ENCODE results near the gene UBE3D. TPM values are rescaled to one million over a fixed set of nuclear protein-coding genes. Genes with fewer than 3 reads are reported as not detected.

The UBE3D gene
- polyA plus RNA-seq, 1 donor (not counting 4 experiments of a cell fraction or from before 2014, with no cell fraction given), result 6.3 TPM

GRCh38 chr6:82843291-82843885, 222.3 kb downstream of the UBE3D start:
- H3K4me3 ChIP-seq (ENCODE audit: control insufficient read depth in 2 of 3, extremely low read depth in 1 of 3, insufficient read depth in 2 of 3, low read depth in 1 of 3, low read length in 3 of 3), result no peak overlapping the region
- H3K4me2 ChIP-seq (ENCODE audit: control insufficient read depth, extremely low read depth, insufficient read depth, low read depth, low read length), result no peak overlapping the region
- H3K9me1 ChIP-seq (ENCODE audit: control insufficient read depth, extremely low read depth, insufficient read depth, low read length), result no peaks in the 10 kb centered on the region
- H3K36me3 ChIP-seq (ENCODE audit: control insufficient read depth in 2 of 2, extremely low read depth in 1 of 2, insufficient read depth in 2 of 2, low read length in 2 of 2), result no peaks in the 10 kb centered on the region
- H3K27me3 ChIP-seq (ENCODE audit: control insufficient read depth, extremely low read depth, insufficient read depth, low read length), result peaks cover 6% of the 10 kb centered on the region
- H2AFZ ChIP-seq (ENCODE audit: control insufficient read depth, low read length), result no peak overlapping the region
- no peaks in the 10 kb centered on the region for H3K9me3 ChIP-seq (ENCODE audit: control insufficient read depth, low read depth, low read length)
- TF ChIP-seq CTCF (optimal IDR thresholded peaks at IDR 0.05 in 1 of 3, IDR thresholded peaks at IDR 0.05 in 1 of 3, conservative IDR thresholded peaks at IDR 0.05 in 1 of 3; ENCODE audit: extremely low read depth in 1 of 3, insufficient read depth in 2 of 3, low read length in 3 of 3) (no peak), EZH2 (IDR thresholded peaks at IDR 0.05; ENCODE audit: low read length) (no peak)
- H3K79me2 ChIP-seq (ENCODE audit: control insufficient read depth, insufficient read depth, low read length), result no peaks in the 10 kb centered on the region
- FAIRE-seq (no peak), DNase-seq (ENCODE audit: low read depth, low spot score) (no peak)
- dilution Hi-C loops (cut with MboI; ENCODE audit: extremely low pct_ligation_motif_present, low sequenced_read_pairs), result no loop called here
- no peaks in the 10 kb centered on the region for H3K4me1 ChIP-seq (ENCODE audit: control insufficient read depth, extremely low read depth, insufficient read depth, low read length)
- H3K9ac ChIP-seq (ENCODE audit: control insufficient read depth, extremely low read depth, insufficient read depth, low read length), result no peak overlapping the region
- no peak overlapping the region for H3K27ac ChIP-seq (ENCODE audit: control insufficient read depth, insufficient read depth, low read length)
- H4K20me1 ChIP-seq (ENCODE audit: control insufficient read depth, extremely low read depth, insufficient read depth, low read length), result no peaks in the 10 kb centered on the region

DNA sequence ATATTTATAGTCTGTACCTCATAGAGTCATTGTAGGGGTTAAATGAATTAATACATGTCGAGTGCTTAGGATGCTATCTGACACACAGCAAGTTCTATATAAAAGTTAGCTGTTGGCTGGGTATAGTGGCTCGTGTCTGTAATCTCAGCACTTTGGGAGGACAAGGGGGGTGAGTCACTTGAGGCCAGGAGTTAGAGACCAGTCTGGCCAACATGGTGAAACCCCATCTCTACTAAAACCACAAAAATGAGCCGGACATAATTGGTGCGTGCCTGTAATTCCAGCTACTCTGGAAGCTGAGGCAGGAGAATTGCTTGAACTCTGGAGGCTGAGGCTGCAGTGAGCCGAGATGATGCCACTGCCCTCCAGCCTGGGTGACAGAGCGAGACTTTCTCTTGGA, 222.9 kb downstream of the UBE3D start:
- Histone ChIP-seq H3K79me2 (ENCODE audit: control insufficient read depth, insufficient read depth, low read length) (no peaks in the 10 kb centered on the region), H4K20me1 (ENCODE audit: control insufficient read depth, extremely low read depth, insufficient read depth, low read length) (no peaks in the 10 kb centered on the region), H3K27ac (ENCODE audit: control insufficient read depth, insufficient read depth, low read length) (no peak overlapping the region), H3K9me1 (ENCODE audit: control insufficient read depth, extremely low read depth, insufficient read depth, low read length) (no peaks in the 10 kb centered on the region), H3K4me1 (ENCODE audit: control insufficient read depth, extremely low read depth, insufficient read depth, low read length) (no peaks in the 10 kb centered on the region), H3K4me3 (ENCODE audit: control insufficient read depth in 2 of 3, extremely low read depth in 1 of 3, insufficient read depth in 2 of 3, low read depth in 1 of 3, low read length in 3 of 3) (no peak overlapping the region), H3K9ac (ENCODE audit: control insufficient read depth, extremely low read depth, insufficient read depth, low read length) (no peak overlapping the region), H3K4me2 (ENCODE audit: control insufficient read depth, extremely low read depth, insufficient read depth, low read depth, low read length) (no peak overlapping the region), H2AFZ (ENCODE audit: control insufficient read depth, low read length) (no peak overlapping the region), H3K36me3 (ENCODE audit: control insufficient read depth in 2 of 2, extremely low read depth in 1 of 2, insufficient read depth in 2 of 2, low read length in 2 of 2) (no peaks in the 10 kb centered on the region), H3K9me3 (ENCODE audit: control insufficient read depth, low read depth, low read length) (no peaks in the 10 kb centered on the region), H3K27me3 (ENCODE audit: control insufficient read depth, extremely low read depth, insufficient read depth, low read length) (peaks cover 6% of the 10 kb centered on the region)
- DNase-seq (ENCODE audit: low read depth, low spot score), result no peak
- FAIRE-seq, result no peak
- dilution Hi-C loops (cut with MboI; ENCODE audit: extremely low pct_ligation_motif_present, low sequenced_read_pairs), result no loop called here
- TF ChIP-seq CTCF (optimal IDR thresholded peaks at IDR 0.05 in 1 of 3, IDR thresholded peaks at IDR 0.05 in 1 of 3, conservative IDR thresholded peaks at IDR 0.05 in 1 of 3; ENCODE audit: extremely low read depth in 1 of 3, insufficient read depth in 2 of 3, low read length in 3 of 3) (no peak), EZH2 (IDR thresholded peaks at IDR 0.05; ENCODE audit: low read length) (no peak)

Small RNA genes lying within 50 kb of the gene (small RNA-seq; reads per million reads assigned to genes)
- 0 reads per million in 3 experiments for gene LAP3P1 (ENCODE audit: insufficient read length in 3 of 3, low read depth in 3 of 3, low replicate concordance in 1 of 3)

Other genes with a start within 250 kb of the UBE3D start
- 8.0 to 16.8 TPM (median 14.1 TPM) in 3 replicates for gene DOP1A, start 1.8 kb upstream of the UBE3D start, polyA plus RNA-seq
- 24.0 to 32.1 TPM (median 28.9 TPM) in 3 replicates for gene PGM3, start 127.4 kb upstream of the UBE3D start, polyA plus RNA-seq
- gene RWDD2A, start 127.5 kb upstream of the UBE3D start, polyA plus RNA-seq, result 1.2 to 1.5 TPM (median 1.3 TPM) in 3 replicates

Measured in keratinocyte (primary cell).